ENCODE measurements around the gene CAMKMT.

DNA sequence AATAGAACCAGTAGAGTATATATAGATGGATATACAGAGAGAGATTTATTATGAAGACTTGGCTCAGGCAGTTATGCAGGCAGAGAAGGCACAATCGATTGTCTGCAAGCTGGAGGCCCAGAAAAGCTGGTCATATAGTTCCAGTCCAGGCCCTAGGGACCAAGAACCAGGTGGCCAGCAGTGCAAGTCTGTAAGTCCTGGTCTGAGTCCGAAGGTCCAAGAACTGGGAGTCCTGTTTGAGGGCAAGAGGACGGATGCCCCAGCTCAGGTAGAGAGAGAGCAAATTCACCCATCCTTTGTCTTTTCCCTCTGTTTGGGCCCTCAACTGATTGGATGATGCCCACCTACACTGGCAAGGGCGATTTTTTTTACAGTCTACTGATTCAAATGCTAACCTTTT lies 164.6 kb downstream of the CAMKMT start:
- TF ChIP-seq, protein P1, sequence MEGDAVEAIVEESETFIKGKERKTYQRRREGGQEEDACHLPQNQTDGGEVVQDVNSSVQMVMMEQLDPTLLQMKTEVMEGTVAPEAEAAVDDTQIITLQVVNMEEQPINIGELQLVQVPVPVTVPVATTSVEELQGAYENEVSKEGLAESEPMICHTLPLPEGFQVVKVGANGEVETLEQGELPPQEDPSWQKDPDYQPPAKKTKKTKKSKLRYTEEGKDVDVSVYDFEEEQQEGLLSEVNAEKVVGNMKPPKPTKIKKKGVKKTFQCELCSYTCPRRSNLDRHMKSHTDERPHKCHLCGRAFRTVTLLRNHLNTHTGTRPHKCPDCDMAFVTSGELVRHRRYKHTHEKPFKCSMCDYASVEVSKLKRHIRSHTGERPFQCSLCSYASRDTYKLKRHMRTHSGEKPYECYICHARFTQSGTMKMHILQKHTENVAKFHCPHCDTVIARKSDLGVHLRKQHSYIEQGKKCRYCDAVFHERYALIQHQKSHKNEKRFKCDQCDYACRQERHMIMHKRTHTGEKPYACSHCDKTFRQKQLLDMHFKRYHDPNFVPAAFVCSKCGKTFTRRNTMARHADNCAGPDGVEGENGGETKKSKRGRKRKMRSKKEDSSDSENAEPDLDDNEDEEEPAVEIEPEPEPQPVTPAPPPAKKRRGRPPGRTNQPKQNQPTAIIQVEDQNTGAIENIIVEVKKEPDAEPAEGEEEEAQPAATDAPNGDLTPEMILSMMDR (IDR thresholded peaks at IDR 0.05): no peak
- TF ChIP-seq EZH2 (IDR thresholded peaks at IDR 0.05; ENCODE audit: borderline replicate concordance, insufficient read depth, low read depth, low read length, poor library complexity, severe bottlenecking): no peak

All from B cell (primary cell).